Measurements from ENCODE around the gene TBX15. TPM values are rescaled to one million over a fixed set of nuclear protein-coding genes. Genes with fewer than 3 reads are reported as not detected.

The TBX15 gene
- total and polyA plus RNA-seq, 2 experiments from 2014 or later: 0.21 TPM; not detected in 1

DNA sequence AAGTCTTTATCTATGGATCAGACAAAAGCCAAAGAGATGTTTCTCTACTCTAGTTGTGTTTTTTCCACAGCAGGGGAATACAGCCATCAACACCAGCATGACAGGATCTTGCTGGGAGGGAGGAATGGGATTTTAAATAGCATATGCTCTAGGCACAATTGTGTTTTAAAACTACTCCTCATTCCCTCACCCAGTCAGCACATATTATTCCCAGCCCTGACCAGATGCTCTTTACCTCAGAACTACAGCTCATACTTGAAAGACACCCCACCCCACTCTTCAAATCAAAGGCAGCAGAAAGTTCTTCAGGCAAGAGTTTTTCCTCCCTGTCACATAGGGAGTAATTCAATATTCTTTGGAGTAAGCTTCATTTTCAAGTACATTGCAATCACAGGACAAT lies 46.2 kb upstream of the TBX15 start:
- H3K4me1 Mint-ChIP-seq: no peaks in the 10 kb centered on the region
- H3K36me3 Mint-ChIP-seq (ENCODE audit: low read depth): no peaks in the 10 kb centered on the region
- no peak for TF ChIP-seq EZH2 (IDR thresholded peaks at IDR 0.05; ENCODE audit: low read depth, unreplicated experiment)
- TF ChIP-seq POLR2AphosphoS5 (IDR thresholded peaks at IDR 0.05; ENCODE audit: low read depth): no peak
- no peak for TF ChIP-seq REST (IDR thresholded peaks at IDR 0.05; ENCODE audit: unreplicated experiment)
- no peak for TF ChIP-seq ZNF114 (CRISPR knock-in tag; IDR thresholded peaks at IDR 0.05)
- no peaks in the 10 kb centered on the region for H3K9me3 Mint-ChIP-seq
- DNase-seq (ENCODE audit: low spot score): no peak
- no peaks in the 10 kb centered on the region for H3F3A ChIP-seq (replicated peaks; ENCODE audit: low read depth)
- H2AFZ ChIP-seq: no peak overlapping the region
- H3K27me3 Mint-ChIP-seq (ENCODE audit: insufficient read depth, low read depth, poor library complexity): no peaks in the 10 kb centered on the region
- no peaks in the 10 kb centered on the region for H3K27me3 ChIP-seq (ENCODE audit: insufficient read depth)
- no peaks in the 10 kb centered on the region for H4K20me1 ChIP-seq (replicated peaks; ENCODE audit: insufficient read depth)
- no peaks in the 10 kb centered on the region for H3K79me2 ChIP-seq (replicated peaks; ENCODE audit: insufficient read depth)
- no peaks in the 10 kb centered on the region for H3K36me3 ChIP-seq (ENCODE audit: insufficient read depth)
- no peaks in the 10 kb centered on the region for H3K4me1 ChIP-seq (ENCODE audit: insufficient read depth)
- H3K9me2 ChIP-seq (ENCODE audit: insufficient read depth): 0 out of 2 replicates have a peak, but pooled peaks cover 3% of the 10 kb centered on the region
- no peak overlapping the region for H3K4me2 ChIP-seq
- H3K4me3 ChIP-seq: no peak overlapping the region
- no peak overlapping the region for H3K27ac Mint-ChIP-seq
- ATAC-seq: no peak
- H3K27ac ChIP-seq (ENCODE audit: low read depth): no peak overlapping the region
- no peak overlapping the region for H3K4me3 Mint-ChIP-seq

GRCh38 chr1:119032986-119033385 lies 44.8 kb upstream of the TBX15 start:
- Mint-ChIP-seq H3K27ac (no peak overlapping the region), H3K9me3 (no peaks in the 10 kb centered on the region), H3K27me3 (ENCODE audit: insufficient read depth, low read depth, poor library complexity) (no peaks in the 10 kb centered on the region), H3K4me1 (no peaks in the 10 kb centered on the region), H3K36me3 (ENCODE audit: low read depth) (no peaks in the 10 kb centered on the region), H3K4me3 (no peak overlapping the region)
- Histone ChIP-seq H3K27ac (ENCODE audit: low read depth) (no peak overlapping the region), H3K4me3 (no peak overlapping the region), H3K79me2 (replicated peaks; ENCODE audit: insufficient read depth) (no peaks in the 10 kb centered on the region), H4K20me1 (replicated peaks; ENCODE audit: insufficient read depth) (no peaks in the 10 kb centered on the region), H2AFZ (no peak overlapping the region), H3K4me2 (no peak overlapping the region), H3K27me3 (ENCODE audit: insufficient read depth) (no peaks in the 10 kb centered on the region), H3K9me2 (ENCODE audit: insufficient read depth) (0 out of 2 replicates have a peak, but pooled peaks cover 5% of the 10 kb centered on the region), H3F3A (replicated peaks; ENCODE audit: low read depth) (no peaks in the 10 kb centered on the region), H3K36me3 (ENCODE audit: insufficient read depth) (no peaks in the 10 kb centered on the region), H3K4me1 (ENCODE audit: insufficient read depth) (no peaks in the 10 kb centered on the region)
- no peak for ATAC-seq
- no peak for DNase-seq (ENCODE audit: low spot score)
- no peak for TF ChIP-seq ZNF114 (CRISPR knock-in tag; IDR thresholded peaks at IDR 0.05)
- TF ChIP-seq CREB1 (CRISPR knock-in tag; IDR thresholded peaks at IDR 0.05; ENCODE audit: low read depth): no peak
- no peak for TF ChIP-seq JUNB (IDR thresholded peaks at IDR 0.05; ENCODE audit: unreplicated experiment)
- no peak for TF ChIP-seq EZH2phosphoT487 (IDR thresholded peaks at IDR 0.05; ENCODE audit: unreplicated experiment)
- no peak for TF ChIP-seq STAT1 (IDR thresholded peaks at IDR 0.05; ENCODE audit: unreplicated experiment)
- TF ChIP-seq POLR2AphosphoS5 (IDR thresholded peaks at IDR 0.05; ENCODE audit: low read depth): no peak
- TF ChIP-seq REST (IDR thresholded peaks at IDR 0.05; ENCODE audit: unreplicated experiment): no peak
- TF ChIP-seq ETS1 (IDR thresholded peaks at IDR 0.05): no peak

Data from GM23338 (cell line).